Neuronal stem cell (in vitro differentiated cells): ENCODE measurements around the gene FOXL3.

Experiments used
- DNase-seq: peaks from one replicate; pipeline ENCODE4 v3.0.0-alpha.2; 2013; ENCODE audit warnings: low spot score
- H2AFZ ChIP-seq: one replicate; pipeline ENCODE4 v1.6.1; 2013; ENCODE audit warnings: mild to moderate bottlenecking, low read length, inconsistent platforms
- H2AK5ac ChIP-seq: 2 replicates; pipeline ENCODE4 v1.6.1; 2013; ENCODE audit warnings: low read depth, mild to moderate bottlenecking, inconsistent platforms, low read length, moderate library complexity, mixed read lengths
- H2BK120ac ChIP-seq: 2 replicates; pipeline ENCODE4 v1.6.1; 2013; ENCODE audit warnings: low read depth, mild to moderate bottlenecking, inconsistent platforms, low read length, moderate library complexity, mixed read lengths
- H2BK12ac ChIP-seq: one replicate; pipeline ENCODE4 v1.6.1; 2013; ENCODE audit warnings: low read length, inconsistent platforms
- H2BK15ac ChIP-seq: 2 replicates; pipeline ENCODE4 v1.6.1; 2013; ENCODE audit warnings: mild to moderate bottlenecking, low read length, inconsistent platforms, mixed read lengths
- H2BK5ac ChIP-seq: one replicate; pipeline ENCODE4 v1.6.1; 2013; ENCODE audit warnings: inconsistent platforms, mild to moderate bottlenecking, low read length, moderate library complexity
- H3K14ac ChIP-seq: one replicate; pipeline ENCODE4 v1.6.1; 2013; ENCODE audit warnings: low read length, inconsistent platforms
- H3K18ac ChIP-seq: 2 replicates; pipeline ENCODE4 v1.6.1; 2013; ENCODE audit warnings: low read length, inconsistent platforms
- H3K23ac ChIP-seq: 2 replicates; pipeline ENCODE4 v1.6.1; 2013; ENCODE audit warnings: low read depth, mild to moderate bottlenecking, mixed read lengths, low read length, inconsistent platforms; ENCODE audit not compliant: poor library complexity
- H3K27ac ChIP-seq: replicated peaks from 3 replicates; pipeline ENCODE4 v1.5.1; 2013; ENCODE audit warnings: low read length, inconsistent platforms
- H3K27me3 ChIP-seq, 3 experiments: 2 replicates each; pipeline ENCODE4 v1.6.1; 2013; ENCODE audit warnings: low read length in 3 of 3, mild to moderate bottlenecking in 2 of 3, inconsistent platforms in 1 of 3, low read depth in 1 of 3, mixed read lengths in 1 of 3, moderate library complexity in 1 of 3; ENCODE audit not compliant: control insufficient read depth in 3 of 3, insufficient read depth in 3 of 3
- H3K36me3 ChIP-seq, 2 donors: replicated peaks in 1 of 2; 2 replicates each; pipeline ENCODE4 v1.6.1; 2013; ENCODE audit warnings: low read length in 2 of 2; ENCODE audit not compliant: control insufficient read depth in 2 of 2, insufficient read depth in 2 of 2
- H3K4ac ChIP-seq: 2 replicates; pipeline ENCODE4 v1.6.1; 2013; ENCODE audit warnings: inconsistent platforms, mild to moderate bottlenecking, low read length, moderate library complexity
- H3K4me1 ChIP-seq, 2 donors: 1 replicate in 1 of 2; 2 replicates in 1 of 2; pipeline ENCODE4 v1.6.1; 2013; ENCODE audit warnings: low read length in 2 of 2, low read depth in 1 of 2; ENCODE audit not compliant: control insufficient read depth in 2 of 2, insufficient read depth in 1 of 2
- H3K4me2 ChIP-seq: one replicate; pipeline ENCODE4 v1.6.1; 2013; ENCODE audit warnings: mild to moderate bottlenecking, low read length, inconsistent platforms; ENCODE audit not compliant: insufficient read depth, poor library complexity, severe bottlenecking
- H3K4me3 ChIP-seq, 2 donors: 2 replicates each; pipeline ENCODE4 v1.5.1; 2013; ENCODE audit warnings: low read length in 2 of 2, mild to moderate bottlenecking in 2 of 2, inconsistent platforms in 1 of 2, moderate library complexity in 1 of 2
- H3K79me1 ChIP-seq: one replicate; pipeline ENCODE4 v1.6.1; 2013; ENCODE audit warnings: low read depth, mild to moderate bottlenecking, inconsistent platforms, low read length, moderate library complexity
- H3K9ac ChIP-seq: one replicate; pipeline ENCODE4 v1.6.1; 2013; ENCODE audit warnings: mild to moderate bottlenecking, low read depth, low read length, inconsistent platforms; ENCODE audit not compliant: poor library complexity
- H3K9me3 ChIP-seq, 2 donors: replicated peaks in 1 of 2; 2 replicates each; pipeline versions ENCODE3 to v1.6.1; 2013; ENCODE audit warnings: low read length in 2 of 2, mild to moderate bottlenecking in 2 of 2, inconsistent platforms in 1 of 2, low read depth in 1 of 2, mixed read lengths in 1 of 2, moderate library complexity in 1 of 2; ENCODE audit not compliant: control insufficient read depth in 2 of 2, insufficient read depth in 1 of 2
- H4K8ac ChIP-seq: one replicate; pipeline ENCODE4 v1.6.1; 2013; ENCODE audit warnings: low read depth, mild to moderate bottlenecking, inconsistent platforms, low read length, moderate library complexity
- H4K91ac ChIP-seq: one replicate; pipeline ENCODE4 v1.6.1; 2013; ENCODE audit warnings: low read length, low read depth, mild to moderate bottlenecking, inconsistent platforms; ENCODE audit not compliant: poor library complexity
- WGBS, 2 donors: extraction: QIAGEN DNeasy Blood & Tissue Kit; methylation state at CpG; one replicate each; pipeline ENCODE4 v1.1.7; 2013; ENCODE audit warnings: missing lambda C conversion rate in 2 of 2, mixed read lengths in 1 of 2; ENCODE audit not compliant: insufficient read length in 2 of 2, insufficient replicate concordance in 1 of 2; ENCODE audit errors: extremely low coverage in 2 of 2; 5-methylcytosine and 5-hydroxymethylcytosine counted together

Gene FOXL3

DNA sequence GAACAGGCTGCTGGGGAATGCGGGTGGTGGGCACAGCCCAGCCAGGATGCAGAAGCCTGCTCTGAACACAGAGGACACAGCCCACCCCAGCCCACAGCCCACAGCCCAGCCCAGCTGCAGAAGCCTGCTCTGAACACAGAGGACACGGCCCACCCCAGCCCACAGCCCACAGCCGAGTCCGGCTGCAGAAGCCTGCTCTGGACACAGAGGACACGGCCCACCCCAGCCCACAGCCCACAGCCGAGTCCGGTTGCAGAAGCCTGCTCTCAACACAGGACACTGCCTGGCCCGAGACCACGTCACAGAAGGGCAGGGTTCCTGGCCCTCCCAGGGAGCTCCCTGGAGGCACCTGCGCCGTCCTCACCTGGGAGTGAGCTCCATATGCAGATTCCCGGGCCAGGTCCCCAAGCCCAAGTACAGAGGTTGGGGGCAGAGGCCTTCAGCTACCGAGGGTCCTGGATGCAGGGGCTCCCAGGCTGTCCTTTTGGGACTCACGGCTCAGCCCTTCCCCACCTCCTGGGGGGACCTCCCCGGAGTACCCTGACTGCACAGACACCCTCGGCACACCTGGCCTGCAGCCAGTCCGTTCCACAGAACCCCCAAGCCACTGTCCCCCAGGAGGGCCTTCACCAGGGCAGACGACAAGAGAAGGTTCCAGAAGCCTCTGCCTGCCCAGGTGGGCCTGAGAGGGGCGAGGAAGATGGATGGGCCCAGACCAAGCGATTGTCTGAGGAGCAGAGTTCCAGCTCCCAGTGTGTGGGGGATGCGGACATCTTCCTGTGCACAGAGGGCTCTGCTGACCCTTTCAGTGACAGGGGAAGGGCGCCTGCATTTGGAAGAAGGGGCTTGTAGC, 23.7 kb upstream of the FOXL3 start:
- H3K4ac ChIP-seq = no peak overlapping the region
- H2BK15ac ChIP-seq = peak overlapping the region; percentile 26
- H3K9me3 ChIP-seq = peaks cover 17 to 23% of the 10 kb centered on the region in 2 donors
- peak overlapping the region; percentile 80 for H2BK12ac ChIP-seq
- H2BK120ac ChIP-seq = no peak overlapping the region
- H2AFZ ChIP-seq = no peak overlapping the region
- H3K23ac ChIP-seq = no peak overlapping the region
- peak overlapping the region; percentile 32 for H4K8ac ChIP-seq
- no peaks in the 10 kb centered on the region for H3K27me3 ChIP-seq
- peak overlapping the region; percentile 65 for H4K91ac ChIP-seq
- H3K4me2 ChIP-seq = no peak overlapping the region
- H3K27ac ChIP-seq = no peak overlapping the region
- H3K36me3 ChIP-seq = peaks cover 0 to 2% of the 10 kb centered on the region in 2 donors
- H3K4me3 ChIP-seq = peak overlapping the region in 1 of 2 donors; percentile 23
- no peak overlapping the region for H3K9ac ChIP-seq
- peak overlapping the region; percentile 49 for H3K14ac ChIP-seq
- H2AK5ac ChIP-seq = peak overlapping the region; percentile 78
- peak overlapping the region; percentile 87 for H3K18ac ChIP-seq
- no peak for DNase-seq
- no peaks in the 10 kb centered on the region for H3K79me1 ChIP-seq
- no peak overlapping the region for H2BK5ac ChIP-seq
- no peaks in the 10 kb centered on the region for H3K4me1 ChIP-seq
- no CpG with 5 or more reads among the region's 22 CpGs for WGBS, 2 donors

- Histone ChIP-seq H4K91ac (no peak overlapping the region), H3K4me2 (no peak overlapping the region), H3K23ac (peak overlapping the region; percentile 47), H2AK5ac (peak overlapping the region; percentile 78), H3K14ac (no peak overlapping the region), H3K9ac (peak overlapping the region; percentile 17), H3K79me1 (no peaks in the 10 kb centered on the region), H3K4ac (no peak overlapping the region), H3K4me3 (no peak overlapping the region), H3K4me1 (no peaks in the 10 kb centered on the region), H3K27me3 (no peaks in the 10 kb centered on the region), H2AFZ (no peak overlapping the region), H2BK5ac (no peak overlapping the region), H3K27ac (no peak overlapping the region), H4K8ac (no peak overlapping the region), H2BK15ac (peak overlapping the region; percentile 26), H2BK120ac (no peak overlapping the region), H2BK12ac (peak overlapping the region; percentile 17), H3K9me3 (peaks cover 12 to 15% of the 10 kb centered on the region in 2 donors), H3K18ac (peak overlapping the region; percentile 87), H3K36me3 (peaks cover 0 to 2% of the 10 kb centered on the region in 2 donors)
- WGBS, 2 donors = no CpG with 5 or more reads among the region's 45 CpGs
- DNase-seq = no peak
These were observed 22.8 kb upstream of the FOXL3 start for GRCh38 chr7:266851-267840.

- DNase-seq = no peak
- H3K23ac ChIP-seq = peak overlapping the region; percentile 14
- no peak overlapping the region for H2AFZ ChIP-seq
- H3K18ac ChIP-seq = peak overlapping the region; percentile 32
- H3K79me1 ChIP-seq = no peaks in the 10 kb centered on the region
- H3K27me3 ChIP-seq = no peaks in the 10 kb centered on the region
- H2AK5ac ChIP-seq = no peak overlapping the region
- H4K91ac ChIP-seq = no peak overlapping the region
- no peak overlapping the region for H3K4ac ChIP-seq
- H2BK120ac ChIP-seq = no peak overlapping the region
- no CpG with 5 or more reads among the region's 12 CpGs for WGBS, 2 donors
- no peak overlapping the region for H3K27ac ChIP-seq
- H3K4me2 ChIP-seq = no peak overlapping the region
- H4K8ac ChIP-seq = no peak overlapping the region
- H2BK15ac ChIP-seq = no peak overlapping the region
- H3K4me3 ChIP-seq = no peak overlapping the region
- no peaks in the 10 kb centered on the region for H3K4me1 ChIP-seq
- H2BK12ac ChIP-seq = no peak overlapping the region
- no peaks in the 10 kb centered on the region for H3K36me3 ChIP-seq
- H3K14ac ChIP-seq = no peak overlapping the region
- H3K9ac ChIP-seq = no peak overlapping the region
- peaks cover 12 to 19% of the 10 kb centered on the region in 2 donors for H3K9me3 ChIP-seq
- H2BK5ac ChIP-seq = no peak overlapping the region
These were observed 21.0 kb upstream of the FOXL3 start for GRCh38 chr7:268991-269390.
